WTC11 (cell line): ENCODE data around the gene PABPN1L. TPM values are rescaled to one million over a fixed set of nuclear protein-coding genes. Genes with fewer than 3 reads are reported as not detected.

Experiments used
- ATAC-seq: fragments of 200-7000 bp; cut with Tn5 transposase; 2 replicates; pipeline ENCODE4 v1.10.0; 2021; ENCODE audit warnings: mild to moderate bottlenecking, moderate library complexity
- Bru-seq: library from RNA; stranded (reverse); fragments of 400-500 nt; gene quantifications from one replicate; lab custom pipeline; 2021; lab: Mats Ljungman, UMichigan
- CTCF ChIA-PET: fragments of 300-600 bp; sonication (Branson Sonifier 250); formaldehyde crosslinking; loops from one replicate; lab custom pipeline; 2021; ENCODE audit warnings: antibody characterized with exemption; lab: Charles Lee
- POLR2A ChIA-PET: fragments of 350-600 bp; sonication (Branson Sonifier 250); formaldehyde crosslinking; loops from one replicate; lab custom pipeline; 2021; ENCODE audit warnings: antibody characterized with exemption; lab: Charles Lee
- DNase-seq: peaks from one replicate; pipeline ENCODE4 v3.0.0; 2021; ENCODE audit warnings: low spot score
- H3K27ac Mint-ChIP-seq: 2 replicates; pipeline ENCODE4 v1.8.0; 2021; ENCODE audit warnings: mixed read lengths
- H3K27me3 Mint-ChIP-seq: 2 replicates; pipeline ENCODE4 v1.8.0; 2021; ENCODE audit warnings: low read depth, mild to moderate bottlenecking, moderate library complexity, mixed read lengths
- H3K36me3 Mint-ChIP-seq: 2 replicates; pipeline ENCODE4 v1.8.0; 2021; ENCODE audit warnings: mixed read lengths
- H3K4me1 Mint-ChIP-seq: 2 replicates; pipeline ENCODE4 v1.8.0; 2022; ENCODE audit warnings: mixed read lengths
- H3K4me3 Mint-ChIP-seq: 2 replicates; pipeline ENCODE4 v1.8.0; 2021; ENCODE audit warnings: mild to moderate bottlenecking, moderate library complexity, mixed read lengths
- H3K9me3 Mint-ChIP-seq: 2 replicates; pipeline ENCODE4 v1.8.0; 2021; ENCODE audit warnings: mixed read lengths
- ELF4 ChIP-seq: sonication (generic); formaldehyde crosslinking; IDR thresholded peaks from 2 replicates; pipeline ENCODE4 v1.8.1; 2022; ENCODE audit warnings: low read depth, mild to moderate bottlenecking, moderate library complexity, missing genetic modification reagents
- FOXJ3 ChIP-seq: sonication (generic); formaldehyde crosslinking; IDR thresholded peaks from 2 replicates; pipeline ENCODE4 v1.9.0; 2021; ENCODE audit warnings: missing genetic modification reagents, mild to moderate bottlenecking, borderline replicate concordance
- FOXK1 ChIP-seq: sonication (generic); formaldehyde crosslinking; IDR thresholded peaks from 2 replicates; pipeline ENCODE4 v1.8.0; 2022; ENCODE audit warnings: mild to moderate bottlenecking, moderate library complexity, missing genetic modification reagents
- GRHL2 ChIP-seq: fragments of 250-450 bp; sonication (Bioruptor Pico); IDR thresholded peaks from 2 replicates; pipeline ENCODE4 v1.8.0; 2022; ENCODE audit warnings: mild to moderate bottlenecking, moderate library complexity; ENCODE audit not compliant: insufficient replicate concordance, severe bottlenecking
- IRF2 ChIP-seq: sonication (generic); formaldehyde crosslinking; IDR thresholded peaks from 2 replicates; pipeline ENCODE4 v1.8.0; 2022; ENCODE audit warnings: low read depth, missing genetic modification reagents, borderline replicate concordance
- NFATC4 ChIP-seq: fragments of 250-450 bp; sonication (Bioruptor Pico); IDR thresholded peaks from 2 replicates; pipeline ENCODE4 v1.9.0; 2021; ENCODE audit warnings: mild to moderate bottlenecking
- NR3C1 ChIP-seq: sonication (generic); formaldehyde crosslinking; conservative IDR thresholded peaks from 2 replicates; pipeline ENCODE4 v1.8.1; 2023; ENCODE audit warnings: low read depth, mild to moderate bottlenecking, missing genetic modification reagents
- SMAD3 ChIP-seq: sonication (generic); formaldehyde crosslinking; IDR thresholded peaks from 2 replicates; pipeline ENCODE4 v1.8.0; 2022; ENCODE audit warnings: missing genetic modification reagents, mild to moderate bottlenecking, borderline replicate concordance
- SMAD4 ChIP-seq: sonication (generic); formaldehyde crosslinking; IDR thresholded peaks from 2 replicates; pipeline ENCODE4 v1.8.0; 2022; ENCODE audit warnings: mild to moderate bottlenecking, missing genetic modification reagents
- SP1 ChIP-seq: sonication (generic); formaldehyde crosslinking; conservative IDR thresholded peaks from 2 replicates; pipeline ENCODE4 v1.8.1; 2022; ENCODE audit warnings: missing genetic modification reagents
- TEAD4 ChIP-seq: sonication (generic); formaldehyde crosslinking; IDR thresholded peaks from 2 replicates; pipeline ENCODE4 v1.8.0; 2022; ENCODE audit warnings: mild to moderate bottlenecking, missing genetic modification reagents
- ZNF219 ChIP-seq: sonication (generic); formaldehyde crosslinking; IDR thresholded peaks from 2 replicates; pipeline ENCODE4 v1.8.0; 2023; ENCODE audit warnings: missing genetic modification reagents, mild to moderate bottlenecking, borderline replicate concordance
- ZNF416 ChIP-seq: fragments of 250-450 bp; sonication (Bioruptor Pico); IDR thresholded peaks from 2 replicates; pipeline ENCODE4 v1.9.0; 2021; ENCODE audit warnings: mild to moderate bottlenecking, inconsistent platforms
- long read RNA-seq, 3 experiments: library from RNA in 1 of 3; library from capped mRNA in 1 of 3; library from polyadenylated mRNA in 1 of 3; unstranded in 2 of 3; stranded (forward) in 1 of 3; transcript quantifications; one replicate each; pipeline ENCODE4 v2.0.0, GENCODE V29; 2021
- total RNA-seq: library from RNA; stranded (reverse); gene quantifications from 3 replicates; pipeline ENCODE4 v1.2.3, GENCODE V29; 2021
- TF ChIP-seq, protein P1 (sequence below): sonication (generic); formaldehyde crosslinking; IDR thresholded peaks from 2 replicates; pipeline ENCODE4 v1.8.1; 2022; ENCODE audit warnings: mild to moderate bottlenecking, missing genetic modification reagents, moderate library complexity, borderline replicate concordance
- TF ChIP-seq, protein P2 (sequence below): sonication (generic); formaldehyde crosslinking; IDR thresholded peaks from 2 replicates; pipeline ENCODE4 v1.8.0; 2022; ENCODE audit warnings: mild to moderate bottlenecking, missing genetic modification reagents
- TF ChIP-seq, protein P3 (sequence below): sonication (generic); formaldehyde crosslinking; IDR thresholded peaks from 2 replicates; pipeline ENCODE4 v1.8.0; 2023; ENCODE audit warnings: missing genetic modification reagents
- TF ChIP-seq, protein P4 (sequence below): sonication (generic); formaldehyde crosslinking; IDR thresholded peaks from 2 replicates; pipeline ENCODE4 v1.8.0; 2023; ENCODE audit warnings: missing genetic modification reagents, mild to moderate bottlenecking, borderline replicate concordance
- TF ChIP-seq, protein P5 (sequence below): sonication (generic); formaldehyde crosslinking; IDR thresholded peaks from 2 replicates; pipeline ENCODE4 v1.8.1; 2023; ENCODE audit warnings: mild to moderate bottlenecking, missing genetic modification reagents, moderate library complexity

PABPN1L gene, protein sequence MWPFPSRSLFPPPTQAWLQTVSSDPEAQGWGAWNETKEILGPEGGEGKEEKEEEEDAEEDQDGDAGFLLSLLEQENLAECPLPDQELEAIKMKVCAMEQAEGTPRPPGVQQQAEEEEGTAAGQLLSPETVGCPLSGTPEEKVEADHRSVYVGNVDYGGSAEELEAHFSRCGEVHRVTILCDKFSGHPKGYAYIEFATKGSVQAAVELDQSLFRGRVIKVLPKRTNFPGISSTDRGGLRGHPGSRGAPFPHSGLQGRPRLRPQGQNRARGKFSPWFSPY
- total RNA-seq (not detected in 3 replicates), Bru-seq, nascent RNA (not detected)
- long read RNA-seq, experiment 1 = 0 reads
- long read RNA-seq, experiment 2 = 0 reads
- long read RNA-seq, experiment 3 = 0 reads

DNA sequence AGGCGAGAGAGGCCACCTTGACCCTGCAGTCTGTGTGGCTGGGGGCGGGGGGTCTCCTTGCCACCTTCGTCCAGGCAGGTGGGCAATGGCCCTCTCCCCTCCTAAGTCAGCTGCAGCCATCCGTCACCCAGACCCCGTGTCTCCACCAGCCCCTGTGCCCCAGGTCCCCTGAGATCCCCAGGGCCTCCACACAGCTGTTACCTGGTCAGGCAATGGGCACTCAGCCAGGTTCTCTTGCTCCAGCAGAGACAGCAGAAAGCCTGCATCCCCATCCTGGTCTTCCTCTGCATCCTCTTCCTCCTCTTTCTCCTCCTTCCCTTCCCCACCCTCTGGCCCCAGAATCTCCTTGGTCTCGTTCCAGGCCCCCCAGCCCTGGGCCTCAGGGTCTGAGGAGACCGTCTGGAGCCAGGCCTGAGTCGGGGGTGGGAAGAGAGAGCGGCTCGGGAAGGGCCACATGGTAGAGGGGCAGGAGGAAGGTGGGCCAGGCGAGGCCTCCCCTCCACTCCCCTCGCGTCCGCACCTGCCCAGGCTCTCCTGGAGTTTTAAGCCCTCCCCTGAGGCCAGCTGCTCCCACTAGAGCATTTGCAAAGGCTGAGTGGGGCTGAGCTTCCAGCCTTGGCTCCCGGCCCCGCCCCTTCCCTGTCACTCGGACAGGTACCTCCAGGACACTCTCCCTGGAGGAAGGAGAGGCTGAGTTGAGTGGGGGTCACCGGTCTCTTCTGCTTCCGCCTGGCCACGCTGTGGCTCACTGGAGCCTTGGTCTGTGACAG lies at the start of gene PABPN1L:
TSS of gene PABPN1L (minus strand) at position 510 of the 770 bp plus-strand sequence. CDS start at position 456, 54 bp downstream.
- ATAC-seq = no peak
- Mint-ChIP-seq H3K27ac (peak within 1 kb of the TSS; percentile 45; the same call in 1 of the 2 replicates), H3K4me3 (no peak within 1 kb of the TSS), H3K4me1 (no peaks in the 10 kb centered on the region), H3K27me3 (no peaks in the 10 kb centered on the region), H3K9me3 (no peaks in the 10 kb centered on the region), H3K36me3 (0 out of 2 replicates have a peak, but pooled peaks cover under 1% of the 10 kb centered on the region)
- POLR2A ChIA-PET = no interaction called here
- TF ChIP-seq ELF4 (CRISPR knock-in tag) (no peak), GRHL2 (CRISPR knock-in tag) (no peak), NFATC4 (CRISPR knock-in tag) (no peak), ZNF219 (no peak), SP1 (CRISPR knock-in tag) (no peak), SMAD3 (no peak), NR3C1 (CRISPR knock-in tag) (no peak), FOXK1 (CRISPR knock-in tag) (no peak), IRF2 (CRISPR knock-in tag) (no peak), SMAD4 (CRISPR knock-in tag) (no peak), FOXJ3 (CRISPR knock-in tag) (no peak), TEAD4 (CRISPR knock-in tag) (no peak), ZNF416 (CRISPR knock-in tag) (no peak)
- TF ChIP-seq, protein P1, sequence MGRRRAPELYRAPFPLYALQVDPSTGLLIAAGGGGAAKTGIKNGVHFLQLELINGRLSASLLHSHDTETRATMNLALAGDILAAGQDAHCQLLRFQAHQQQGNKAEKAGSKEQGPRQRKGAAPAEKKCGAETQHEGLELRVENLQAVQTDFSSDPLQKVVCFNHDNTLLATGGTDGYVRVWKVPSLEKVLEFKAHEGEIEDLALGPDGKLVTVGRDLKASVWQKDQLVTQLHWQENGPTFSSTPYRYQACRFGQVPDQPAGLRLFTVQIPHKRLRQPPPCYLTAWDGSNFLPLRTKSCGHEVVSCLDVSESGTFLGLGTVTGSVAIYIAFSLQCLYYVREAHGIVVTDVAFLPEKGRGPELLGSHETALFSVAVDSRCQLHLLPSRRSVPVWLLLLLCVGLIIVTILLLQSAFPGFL = no peak
- TF ChIP-seq, protein P2, sequence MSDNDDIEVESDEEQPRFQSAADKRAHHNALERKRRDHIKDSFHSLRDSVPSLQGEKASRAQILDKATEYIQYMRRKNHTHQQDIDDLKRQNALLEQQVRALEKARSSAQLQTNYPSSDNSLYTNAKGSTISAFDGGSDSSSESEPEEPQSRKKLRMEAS = no peak
- TF ChIP-seq, protein P3, sequence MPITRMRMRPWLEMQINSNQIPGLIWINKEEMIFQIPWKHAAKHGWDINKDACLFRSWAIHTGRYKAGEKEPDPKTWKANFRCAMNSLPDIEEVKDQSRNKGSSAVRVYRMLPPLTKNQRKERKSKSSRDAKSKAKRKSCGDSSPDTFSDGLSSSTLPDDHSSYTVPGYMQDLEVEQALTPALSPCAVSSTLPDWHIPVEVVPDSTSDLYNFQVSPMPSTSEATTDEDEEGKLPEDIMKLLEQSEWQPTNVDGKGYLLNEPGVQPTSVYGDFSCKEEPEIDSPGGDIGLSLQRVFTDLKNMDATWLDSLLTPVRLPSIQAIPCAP (CRISPR knock-in tag) = no peak
- TF ChIP-seq, protein P4, sequence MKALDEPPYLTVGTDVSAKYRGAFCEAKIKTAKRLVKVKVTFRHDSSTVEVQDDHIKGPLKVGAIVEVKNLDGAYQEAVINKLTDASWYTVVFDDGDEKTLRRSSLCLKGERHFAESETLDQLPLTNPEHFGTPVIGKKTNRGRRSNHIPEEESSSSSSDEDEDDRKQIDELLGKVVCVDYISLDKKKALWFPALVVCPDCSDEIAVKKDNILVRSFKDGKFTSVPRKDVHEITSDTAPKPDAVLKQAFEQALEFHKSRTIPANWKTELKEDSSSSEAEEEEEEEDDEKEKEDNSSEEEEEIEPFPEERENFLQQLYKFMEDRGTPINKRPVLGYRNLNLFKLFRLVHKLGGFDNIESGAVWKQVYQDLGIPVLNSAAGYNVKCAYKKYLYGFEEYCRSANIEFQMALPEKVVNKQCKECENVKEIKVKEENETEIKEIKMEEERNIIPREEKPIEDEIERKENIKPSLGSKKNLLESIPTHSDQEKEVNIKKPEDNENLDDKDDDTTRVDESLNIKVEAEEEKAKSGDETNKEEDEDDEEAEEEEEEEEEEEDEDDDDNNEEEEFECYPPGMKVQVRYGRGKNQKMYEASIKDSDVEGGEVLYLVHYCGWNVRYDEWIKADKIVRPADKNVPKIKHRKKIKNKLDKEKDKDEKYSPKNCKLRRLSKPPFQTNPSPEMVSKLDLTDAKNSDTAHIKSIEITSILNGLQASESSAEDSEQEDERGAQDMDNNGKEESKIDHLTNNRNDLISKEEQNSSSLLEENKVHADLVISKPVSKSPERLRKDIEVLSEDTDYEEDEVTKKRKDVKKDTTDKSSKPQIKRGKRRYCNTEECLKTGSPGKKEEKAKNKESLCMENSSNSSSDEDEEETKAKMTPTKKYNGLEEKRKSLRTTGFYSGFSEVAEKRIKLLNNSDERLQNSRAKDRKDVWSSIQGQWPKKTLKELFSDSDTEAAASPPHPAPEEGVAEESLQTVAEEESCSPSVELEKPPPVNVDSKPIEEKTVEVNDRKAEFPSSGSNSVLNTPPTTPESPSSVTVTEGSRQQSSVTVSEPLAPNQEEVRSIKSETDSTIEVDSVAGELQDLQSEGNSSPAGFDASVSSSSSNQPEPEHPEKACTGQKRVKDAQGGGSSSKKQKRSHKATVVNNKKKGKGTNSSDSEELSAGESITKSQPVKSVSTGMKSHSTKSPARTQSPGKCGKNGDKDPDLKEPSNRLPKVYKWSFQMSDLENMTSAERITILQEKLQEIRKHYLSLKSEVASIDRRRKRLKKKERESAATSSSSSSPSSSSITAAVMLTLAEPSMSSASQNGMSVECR (CRISPR knock-in tag) = no peak
- TF ChIP-seq, protein P5, sequence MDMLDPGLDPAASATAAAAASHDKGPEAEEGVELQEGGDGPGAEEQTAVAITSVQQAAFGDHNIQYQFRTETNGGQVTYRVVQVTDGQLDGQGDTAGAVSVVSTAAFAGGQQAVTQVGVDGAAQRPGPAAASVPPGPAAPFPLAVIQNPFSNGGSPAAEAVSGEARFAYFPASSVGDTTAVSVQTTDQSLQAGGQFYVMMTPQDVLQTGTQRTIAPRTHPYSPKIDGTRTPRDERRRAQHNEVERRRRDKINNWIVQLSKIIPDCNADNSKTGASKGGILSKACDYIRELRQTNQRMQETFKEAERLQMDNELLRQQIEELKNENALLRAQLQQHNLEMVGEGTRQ (CRISPR knock-in tag) = no peak
- DNase-seq = no peak
- CTCF ChIA-PET = interaction anchor here (0.5 to 0.9 kb wide), 2 partner anchors 20 to 129 kb away, joined by 4 to 5 read pairs; no protein-coding TSS in a partner anchor
